Keratinocyte (primary cell): Measurements from ENCODE around the gene KRTAP1-1.

Source experiments
- EZH2 ChIP-seq: IDR thresholded peaks from one replicate; pipeline ENCODE4 v1.6.1; 2012; ENCODE audit warnings: inconsistent platforms, mild to moderate bottlenecking, low read length, moderate library complexity
- TF ChIP-seq, protein P1 (sequence below), 3 experiments: IDR thresholded peaks in 1 of 3; conservative IDR thresholded peaks in 1 of 3; optimal IDR thresholded peaks in 1 of 3; 2 replicates in 2 of 3; 3 replicates in 1 of 3; pipeline versions ENCODE3 to v1.5.1; 2011; ENCODE audit warnings: low read length in 3 of 3, mild to moderate bottlenecking in 3 of 3, moderate library complexity in 2 of 3, control low read depth in 1 of 3, inconsistent platforms in 1 of 3; ENCODE audit not compliant: insufficient read depth in 2 of 3; ENCODE audit errors: extremely low read depth in 1 of 3

DNA sequence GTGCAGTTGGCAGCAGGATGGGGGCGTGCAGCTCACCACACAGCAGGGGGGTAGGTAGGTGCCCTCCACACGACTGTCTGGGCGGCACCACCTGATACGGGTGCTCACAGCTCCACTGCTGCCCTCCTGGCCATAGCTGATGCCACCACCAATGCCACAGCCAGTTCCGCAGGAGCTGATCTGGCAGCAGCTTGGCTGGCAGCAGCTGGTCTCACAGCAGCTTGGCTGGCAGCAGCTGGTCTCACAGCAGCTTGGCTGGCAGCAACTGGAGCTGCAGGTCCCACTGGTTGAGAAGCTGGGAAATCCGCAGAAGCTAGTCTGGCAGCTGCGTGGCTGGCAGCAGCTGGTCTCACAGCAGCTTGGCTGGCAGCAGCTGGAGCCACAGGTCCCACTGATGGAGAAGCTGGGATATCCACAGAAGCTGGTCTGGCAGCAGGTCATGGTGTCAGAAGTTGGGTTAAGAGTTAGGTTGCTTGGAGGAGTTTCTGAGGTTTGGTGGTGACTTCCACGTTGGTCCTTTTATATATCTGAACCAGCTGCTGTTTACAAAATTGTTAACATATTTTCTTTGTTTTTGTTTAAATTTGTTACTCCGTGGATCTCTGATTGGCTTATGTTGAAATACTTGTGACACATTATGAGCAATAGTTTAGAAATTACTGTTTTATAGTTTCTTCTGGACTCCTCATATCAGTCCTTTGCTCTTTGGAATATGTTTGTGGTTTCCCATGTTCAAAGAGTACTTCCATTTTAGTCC is 14.4 kb downstream of the KRTAP1-1 start, which contains the start of gene KRTAP1-5:
- TF ChIP-seq, protein P1, sequence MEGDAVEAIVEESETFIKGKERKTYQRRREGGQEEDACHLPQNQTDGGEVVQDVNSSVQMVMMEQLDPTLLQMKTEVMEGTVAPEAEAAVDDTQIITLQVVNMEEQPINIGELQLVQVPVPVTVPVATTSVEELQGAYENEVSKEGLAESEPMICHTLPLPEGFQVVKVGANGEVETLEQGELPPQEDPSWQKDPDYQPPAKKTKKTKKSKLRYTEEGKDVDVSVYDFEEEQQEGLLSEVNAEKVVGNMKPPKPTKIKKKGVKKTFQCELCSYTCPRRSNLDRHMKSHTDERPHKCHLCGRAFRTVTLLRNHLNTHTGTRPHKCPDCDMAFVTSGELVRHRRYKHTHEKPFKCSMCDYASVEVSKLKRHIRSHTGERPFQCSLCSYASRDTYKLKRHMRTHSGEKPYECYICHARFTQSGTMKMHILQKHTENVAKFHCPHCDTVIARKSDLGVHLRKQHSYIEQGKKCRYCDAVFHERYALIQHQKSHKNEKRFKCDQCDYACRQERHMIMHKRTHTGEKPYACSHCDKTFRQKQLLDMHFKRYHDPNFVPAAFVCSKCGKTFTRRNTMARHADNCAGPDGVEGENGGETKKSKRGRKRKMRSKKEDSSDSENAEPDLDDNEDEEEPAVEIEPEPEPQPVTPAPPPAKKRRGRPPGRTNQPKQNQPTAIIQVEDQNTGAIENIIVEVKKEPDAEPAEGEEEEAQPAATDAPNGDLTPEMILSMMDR (optimal IDR thresholded peaks at IDR 0.05 in 1 of 3, IDR thresholded peaks at IDR 0.05 in 1 of 3, conservative IDR thresholded peaks at IDR 0.05 in 1 of 3; ENCODE audit: extremely low read depth in 1 of 3, insufficient read depth in 2 of 3, low read length in 3 of 3) = no peak
- TF ChIP-seq EZH2 = no peak
